ENCODE measurements around the gene RFTN1.
A peak's percentile ranks its signal among the peaks of the same experiment; 100 is the strongest.

Gene RFTN1

GRCh38 chr3:16425398-16426028 lies 88.0 kb downstream of the RFTN1 start:
- no peak for TF ChIP-seq CTCF (IDR thresholded peaks at IDR 0.05; ENCODE audit: extremely low read depth, missing control alignments)
- DNase-seq (ENCODE audit: low spot score): no peak

- peak; percentile 47 for DNase-seq (ENCODE audit: low spot score)
These were observed 89.4 kb downstream of the RFTN1 start for GRCh38 chr3:16423947-16424673.

GRCh38 chr3:16423298-16423697 lies 90.2 kb downstream of the RFTN1 start:
- no peak for DNase-seq (ENCODE audit: low spot score)
- no peak for TF ChIP-seq CTCF (IDR thresholded peaks at IDR 0.05; ENCODE audit: extremely low read depth, missing control alignments)

More at GRCh38 chr3:16423947-16424673, 89.4 kb downstream of the RFTN1 start:
- TF ChIP-seq CTCF (IDR thresholded peaks at IDR 0.05; ENCODE audit: extremely low read depth, missing control alignments): no peak

- no peak for DNase-seq (ENCODE audit: low spot score)
- no peak for TF ChIP-seq CTCF (IDR thresholded peaks at IDR 0.05; ENCODE audit: extremely low read depth, missing control alignments)
These were observed 93.8 kb downstream of the RFTN1 start for GRCh38 chr3:16419640-16420241.

- no peak for TF ChIP-seq CTCF (IDR thresholded peaks at IDR 0.05; ENCODE audit: extremely low read depth, missing control alignments)
- no peak for DNase-seq (ENCODE audit: low spot score)
These were observed 95.4 kb downstream of the RFTN1 start for GRCh38 chr3:16417945-16418739.

GRCh38 chr3:16415911-16416476 lies 97.5 kb downstream of the RFTN1 start:
- TF ChIP-seq CTCF (IDR thresholded peaks at IDR 0.05; ENCODE audit: extremely low read depth, missing control alignments): no peak
- no peak for DNase-seq (ENCODE audit: low spot score)

All from GM20000 (cell line).